Ecto neural progenitor cell (in vitro differentiated cells): Measurements from ENCODE around the gene MTPN.

Experiments
- DNase-seq: peaks from one replicate; pipeline ENCODE4 v3.0.0-alpha.2; 2018; ENCODE audit warnings: low spot score

The MTPN gene

DNA sequence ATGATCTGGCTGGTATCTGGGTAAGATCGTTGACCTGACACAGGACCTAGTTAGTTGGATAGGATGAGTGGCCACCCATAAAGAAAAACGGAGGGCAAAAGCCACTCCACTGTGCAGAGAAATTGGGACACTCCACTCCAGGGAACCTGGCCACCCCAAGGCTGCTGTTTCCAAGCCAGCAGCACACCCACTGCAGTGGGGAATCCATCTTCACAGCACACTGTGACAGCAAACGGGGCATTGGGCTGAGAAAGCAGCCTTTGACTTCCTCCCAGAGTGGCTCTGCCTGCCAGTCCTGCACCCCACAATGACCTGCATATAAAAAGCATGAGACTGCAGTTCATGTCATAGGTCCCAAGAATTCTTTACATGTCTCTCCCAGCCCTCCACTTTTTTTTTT is 52.9 kb downstream of the MTPN start:
- no peak for DNase-seq

DNA sequence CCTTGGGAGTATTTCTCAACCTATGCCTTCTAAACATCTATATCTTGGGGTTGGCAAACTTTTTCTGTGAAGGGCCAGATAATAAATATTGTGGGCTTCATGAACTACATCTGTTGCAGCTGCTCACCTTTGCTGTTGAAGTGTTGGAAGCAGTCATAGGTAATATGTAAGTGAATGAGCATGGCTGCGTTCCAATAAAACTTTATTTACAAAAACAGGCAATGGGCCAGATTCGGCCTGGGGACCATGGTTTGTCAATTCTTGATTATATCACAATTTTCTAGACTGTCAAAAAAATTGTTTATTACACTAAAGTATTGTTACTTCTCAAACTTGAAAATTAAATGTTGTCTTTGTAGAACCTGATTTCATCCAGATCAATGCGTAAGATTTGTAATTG is 54.9 kb downstream of the MTPN start:
- DNase-seq, result no peak

DNA sequence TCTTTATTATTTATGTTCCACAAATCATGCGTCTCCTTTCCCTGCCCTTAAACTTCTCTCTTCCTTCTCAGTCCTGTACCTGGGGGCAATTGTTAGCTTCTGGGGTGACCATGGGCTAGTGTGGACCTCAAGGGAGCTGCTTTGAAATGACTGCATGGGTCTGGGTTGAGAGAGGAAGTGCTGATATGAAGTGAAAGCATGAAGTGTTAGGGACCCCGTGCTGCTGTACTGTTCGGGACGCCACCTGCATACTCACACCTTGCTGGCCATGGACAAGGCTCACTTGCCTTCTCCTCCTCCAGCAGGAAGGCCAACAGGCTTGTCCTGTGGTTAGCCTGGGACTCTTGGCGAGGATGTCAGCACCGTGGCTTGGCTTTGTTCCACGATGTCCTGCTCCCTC is 56.7 kb downstream of the MTPN start:
- no peak for DNase-seq

DNA sequence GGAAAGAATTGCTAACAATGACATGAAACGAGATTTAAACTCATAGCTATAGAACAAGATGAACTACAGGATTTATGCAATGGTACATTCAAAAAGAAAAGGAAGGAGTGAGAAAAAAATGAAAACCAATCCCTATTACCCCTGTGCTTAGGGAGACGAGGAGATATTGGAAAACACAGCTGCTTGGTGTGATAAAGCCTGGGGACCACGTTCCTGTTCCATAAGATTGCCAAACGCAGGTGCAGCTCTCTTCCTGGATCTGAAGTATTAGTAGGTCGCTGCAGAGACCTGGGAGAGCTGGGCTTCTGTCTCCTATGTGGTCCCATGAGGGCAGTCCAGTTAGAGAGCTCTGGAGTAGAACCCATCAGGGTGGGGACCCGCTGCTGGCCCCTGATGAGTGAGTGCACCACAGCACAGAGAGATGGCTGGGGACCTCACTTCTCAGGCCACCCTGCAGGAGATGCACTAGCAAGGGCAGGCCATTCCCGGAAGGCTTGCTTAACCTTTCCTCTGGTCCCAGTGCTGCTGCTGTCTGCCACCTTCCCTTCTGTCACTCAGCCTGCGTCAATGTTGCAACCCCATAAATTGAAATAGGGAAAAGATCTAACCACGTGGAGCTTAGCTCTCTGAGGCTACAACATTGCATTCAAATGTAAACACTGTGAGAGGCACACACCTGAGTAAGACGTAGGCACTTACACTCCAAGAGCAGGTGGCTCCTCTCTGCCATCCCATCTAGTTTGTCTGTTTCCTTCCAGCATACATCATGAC is 57.9 kb downstream of the MTPN start:
- DNase-seq, result no peak

DNA sequence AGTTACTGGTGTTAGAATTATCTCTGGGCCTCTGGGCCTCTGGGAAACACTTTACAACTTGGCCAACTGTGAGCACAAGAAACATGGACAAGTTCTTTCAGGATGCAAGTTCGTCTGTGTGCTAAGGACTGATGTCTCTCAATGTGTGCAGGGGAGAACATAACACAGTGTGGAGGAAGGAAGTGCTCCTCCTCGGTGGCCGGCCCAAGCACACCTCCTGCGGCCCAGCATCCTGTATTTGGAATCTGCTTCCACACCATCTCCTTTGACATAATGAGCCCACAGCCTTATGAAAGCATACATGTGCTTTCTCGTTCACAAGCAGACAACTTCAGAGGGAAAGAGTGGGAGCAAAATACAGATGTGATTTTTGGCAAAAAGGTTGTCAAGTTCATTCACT is 59.0 kb downstream of the MTPN start:
- DNase-seq, result no peak

DNA sequence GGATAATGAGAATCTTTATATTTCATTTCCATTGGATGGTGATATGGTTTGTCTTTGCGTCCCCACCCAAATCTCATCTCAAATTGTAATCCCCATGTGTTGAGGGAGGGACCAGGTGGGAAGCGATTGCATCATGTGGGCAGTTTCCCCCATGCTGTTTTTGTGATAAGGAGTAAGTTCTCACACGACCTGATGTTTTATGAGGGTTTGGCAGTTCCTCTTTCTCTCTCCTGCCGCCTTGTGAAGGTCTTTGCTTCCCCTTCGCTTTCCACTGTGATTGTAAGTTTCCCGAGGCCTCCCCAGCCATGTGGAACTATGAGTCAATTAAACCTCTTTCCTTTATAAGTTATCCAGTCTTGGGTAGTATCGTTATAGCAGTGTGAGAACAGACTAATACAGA is 59.4 kb downstream of the MTPN start:
- DNase-seq, result no peak

DNA sequence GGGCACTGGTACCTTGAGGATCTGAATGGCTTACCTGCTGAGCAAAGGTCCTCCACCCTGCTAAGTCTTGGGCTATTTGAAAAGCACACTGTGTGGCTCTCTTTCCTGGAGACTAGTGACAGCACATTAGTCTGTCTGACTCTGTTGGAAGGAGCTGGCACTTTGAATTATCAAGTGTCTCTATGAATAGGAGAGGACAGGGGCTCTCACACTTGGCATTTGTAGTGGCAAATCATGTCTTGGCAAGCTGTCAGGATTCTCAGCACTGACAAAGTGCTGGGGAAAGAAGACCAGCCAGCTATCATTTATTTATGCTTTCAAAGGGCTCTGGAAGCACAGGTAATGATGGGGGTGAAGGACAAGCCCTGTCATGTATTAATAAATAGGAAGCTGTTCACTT is 62.8 kb downstream of the MTPN start:
- no peak for DNase-seq

DNA sequence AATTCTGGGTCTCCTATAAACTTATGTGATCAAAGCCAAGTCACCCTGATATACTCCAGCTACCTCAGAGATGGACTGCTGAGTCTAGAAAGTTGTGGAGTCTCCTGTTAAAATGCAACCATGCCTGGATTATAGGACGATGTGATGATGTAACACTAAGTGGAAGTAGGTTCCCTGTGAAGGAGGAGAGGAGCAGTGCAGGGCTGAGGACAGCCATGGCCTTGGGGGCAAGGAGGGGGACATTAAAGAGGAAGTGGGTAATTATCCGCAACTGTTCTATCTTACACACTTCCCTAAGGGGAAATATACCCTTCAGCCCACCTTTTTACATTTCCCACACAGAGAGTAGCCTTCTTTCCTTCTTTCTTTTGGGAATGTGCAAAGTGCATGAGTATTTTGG is 63.8 kb downstream of the MTPN start:
- DNase-seq, result no peak

DNA sequence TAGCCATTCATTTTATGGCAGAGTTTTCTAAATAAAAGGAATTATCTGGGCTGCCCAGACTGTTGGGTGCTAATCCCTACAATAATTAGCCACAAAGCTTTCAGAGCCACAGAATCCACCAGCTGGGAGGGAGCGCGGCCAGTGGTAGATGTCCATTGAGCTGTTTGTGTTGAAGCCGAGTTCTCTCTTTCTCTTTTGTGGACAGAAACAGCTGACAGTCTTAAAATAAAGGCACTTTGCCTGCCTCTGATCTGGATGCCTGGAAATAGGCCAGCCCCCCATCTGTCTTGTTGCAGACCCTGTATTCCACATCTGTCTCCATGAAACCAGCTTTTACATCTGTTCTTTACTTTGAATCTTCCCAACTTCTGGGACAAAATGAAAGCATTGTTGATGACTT is 66.1 kb downstream of the MTPN start:
- DNase-seq, result no peak

DNA sequence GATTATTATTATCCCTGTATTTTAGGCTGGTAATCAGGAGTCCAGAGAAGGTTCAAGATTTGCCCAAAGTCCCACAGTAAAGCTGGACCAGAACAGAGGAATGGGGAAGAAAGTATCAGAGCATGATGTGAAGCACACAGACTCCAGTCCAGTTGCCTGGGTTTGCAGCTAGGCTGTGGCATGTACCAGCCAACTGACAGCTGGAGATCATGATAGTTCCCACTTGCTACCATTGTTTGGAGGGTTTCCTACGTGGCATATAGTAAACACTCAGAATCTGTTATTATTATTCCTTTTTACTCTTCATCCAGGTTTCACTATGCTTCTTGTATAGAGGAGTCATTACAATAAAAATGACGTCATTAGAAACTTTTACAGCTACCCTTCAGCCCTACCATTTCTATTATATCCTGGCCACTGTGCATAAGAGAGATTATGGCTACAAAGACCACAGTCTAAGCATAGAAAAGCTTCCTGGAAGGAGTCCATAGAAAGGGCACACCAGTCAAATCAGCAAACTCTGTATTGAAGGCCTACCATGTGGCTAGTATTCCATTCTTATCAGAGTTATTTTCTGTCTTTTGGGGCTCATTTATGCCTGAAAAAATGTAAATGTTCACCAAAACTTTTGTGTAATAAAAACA is 66.6 kb downstream of the MTPN start:
- no peak for DNase-seq

DNA sequence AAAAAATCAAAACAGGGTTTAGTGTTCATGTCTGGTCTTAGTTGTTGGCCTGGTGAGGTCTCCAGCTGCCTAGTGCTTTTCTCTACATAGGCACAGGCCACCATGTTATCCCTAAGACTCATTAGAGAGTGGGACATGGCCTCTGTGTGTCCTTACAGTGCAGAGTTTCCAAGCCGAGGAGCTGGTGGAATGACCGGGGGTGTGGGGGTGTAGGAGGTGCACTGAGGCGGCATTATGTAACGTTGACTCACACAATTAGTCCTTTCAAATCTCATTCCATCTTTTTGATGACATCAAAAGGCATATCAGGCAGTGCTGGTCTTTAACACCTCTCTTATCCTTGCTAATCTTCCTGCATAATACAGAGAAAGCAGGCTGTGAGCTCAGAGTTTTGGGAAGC is 71.3 kb downstream of the MTPN start:
- no peak for DNase-seq

DNA sequence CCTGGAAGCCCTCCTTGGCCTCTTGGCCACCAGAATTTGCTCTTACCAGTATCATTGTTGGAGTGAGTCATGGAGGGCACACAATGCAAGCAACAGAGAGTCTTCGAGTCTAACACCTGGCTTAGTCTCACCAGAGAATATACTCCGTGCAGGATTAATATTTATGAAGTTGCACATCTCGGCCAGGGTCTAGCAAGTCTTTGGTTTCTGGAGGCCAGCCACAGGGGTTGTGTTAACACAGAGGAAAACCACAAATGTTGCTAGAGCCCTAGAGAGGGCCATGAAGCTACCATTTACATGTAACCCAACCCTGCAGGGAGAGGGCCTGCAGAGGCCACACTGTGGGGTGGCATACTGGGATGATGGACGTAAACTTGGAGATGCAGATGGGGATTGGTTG is 71.8 kb downstream of the MTPN start:
- no peak for DNase-seq

DNA sequence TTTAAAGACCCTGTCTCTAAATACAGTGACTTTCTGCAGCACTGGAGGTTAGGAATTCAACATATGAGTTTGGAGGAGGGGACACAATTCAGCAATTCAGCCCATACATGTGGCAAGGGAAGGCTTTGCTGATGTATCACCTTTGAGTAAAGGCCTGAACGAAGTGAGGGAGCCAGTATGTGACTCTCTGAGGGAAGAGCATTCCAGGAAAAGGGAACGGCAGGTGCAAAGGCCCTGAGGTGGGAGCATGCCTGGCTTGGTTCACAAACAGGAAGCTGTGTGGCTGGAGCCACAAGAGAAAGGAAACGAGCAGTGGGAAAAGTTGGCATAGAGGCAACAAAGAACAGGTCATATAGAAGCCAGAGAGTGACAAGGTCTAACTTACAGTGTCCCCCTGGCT is 72.9 kb downstream of the MTPN start:
- DNase-seq, result no peak

DNA sequence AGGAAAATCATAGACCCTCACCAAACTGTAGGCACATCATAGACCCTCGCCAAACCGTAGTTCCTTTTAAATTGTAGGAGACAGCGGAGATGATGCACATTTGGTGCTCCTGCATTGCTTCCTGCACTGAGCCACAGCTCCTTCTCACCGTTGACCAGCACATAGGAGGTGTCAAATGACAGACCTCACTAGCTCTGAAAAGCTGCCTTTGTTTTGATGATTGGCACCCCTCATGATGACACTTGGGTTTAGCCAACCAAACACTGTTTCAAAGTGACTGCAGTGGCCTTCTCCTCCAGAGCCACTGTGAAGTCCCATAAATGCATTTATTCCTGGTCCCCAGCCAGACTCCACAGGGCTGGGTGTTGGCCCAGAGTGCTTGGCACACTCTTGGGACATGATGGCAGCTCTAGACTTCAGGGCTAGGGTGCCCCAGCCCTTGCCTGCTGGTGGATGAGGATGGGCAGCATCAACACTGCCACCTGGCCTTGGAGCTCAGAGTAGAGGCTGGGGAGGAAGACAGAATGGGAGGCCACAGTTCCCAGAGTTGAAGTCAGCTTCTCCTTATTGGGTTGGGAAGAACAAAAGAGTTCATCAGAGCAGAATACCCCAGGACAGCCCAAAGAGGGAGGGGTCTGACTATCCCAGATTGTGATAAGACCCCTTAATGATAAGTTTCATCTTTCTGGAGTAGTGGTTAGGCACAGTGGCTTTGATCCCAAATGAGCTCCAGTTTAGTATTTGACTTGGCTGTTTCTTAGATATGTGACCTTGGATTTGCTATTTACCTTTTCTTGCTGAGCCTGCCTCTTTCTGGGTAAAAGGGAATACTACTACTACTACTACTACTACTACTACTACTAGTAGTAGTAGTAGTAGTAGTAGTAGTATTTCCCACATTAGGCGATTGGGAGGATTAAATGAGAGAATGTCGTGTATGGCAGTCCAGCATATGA is 75.3 kb downstream of the MTPN start:
- no peak for DNase-seq

DNA sequence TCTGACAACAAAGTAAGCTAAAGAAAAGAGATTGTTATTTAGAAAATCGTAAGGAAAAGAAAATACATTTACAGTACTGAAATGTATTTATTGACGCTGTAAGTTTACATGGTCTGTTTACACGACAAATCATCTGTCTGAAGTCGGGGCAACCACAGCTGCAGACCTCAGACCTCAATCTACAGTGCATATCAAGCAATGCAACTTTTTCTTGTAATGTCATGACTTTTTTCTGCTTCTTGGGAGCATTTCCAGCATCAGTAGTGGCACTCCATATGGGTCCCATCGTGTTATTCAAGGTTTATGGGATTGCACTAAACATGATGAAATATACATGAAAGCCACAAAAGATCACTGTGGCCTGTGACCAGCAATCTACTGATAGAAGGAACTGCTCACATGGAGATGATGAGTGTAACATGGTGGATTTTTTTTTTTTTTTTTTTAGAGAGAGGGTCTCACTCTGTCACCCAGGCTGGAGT is 77.1 kb downstream of the MTPN start:
- no peak for DNase-seq

DNA sequence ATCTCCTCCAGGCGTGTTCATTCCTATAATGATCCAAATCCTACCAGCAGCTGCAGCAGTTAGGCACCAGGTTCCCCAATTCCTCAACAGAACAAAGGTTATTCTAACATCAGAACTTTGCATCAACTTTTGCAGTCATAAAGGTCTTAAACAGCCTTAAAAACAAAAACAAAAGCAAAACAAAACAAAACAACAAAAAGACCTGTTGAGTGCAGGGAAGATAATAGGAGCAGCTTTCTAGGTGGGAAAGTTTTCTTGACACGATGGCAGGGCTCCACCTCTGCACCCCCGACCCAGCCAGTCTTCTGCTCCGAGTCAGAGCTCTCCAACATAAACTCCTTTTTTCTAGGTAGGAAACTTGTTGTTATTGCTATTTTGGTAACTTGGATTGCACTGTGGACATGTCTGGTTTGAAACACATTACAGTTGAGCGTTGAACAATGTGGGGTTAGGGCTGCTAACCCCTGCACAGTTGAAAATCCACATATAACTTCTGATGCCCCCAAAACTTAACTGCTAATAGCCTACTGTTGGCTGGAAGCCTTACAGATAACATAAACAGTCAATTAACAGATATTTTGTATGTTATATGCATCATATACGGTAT is 77.6 kb downstream of the MTPN start:
- DNase-seq, result no peak

DNA sequence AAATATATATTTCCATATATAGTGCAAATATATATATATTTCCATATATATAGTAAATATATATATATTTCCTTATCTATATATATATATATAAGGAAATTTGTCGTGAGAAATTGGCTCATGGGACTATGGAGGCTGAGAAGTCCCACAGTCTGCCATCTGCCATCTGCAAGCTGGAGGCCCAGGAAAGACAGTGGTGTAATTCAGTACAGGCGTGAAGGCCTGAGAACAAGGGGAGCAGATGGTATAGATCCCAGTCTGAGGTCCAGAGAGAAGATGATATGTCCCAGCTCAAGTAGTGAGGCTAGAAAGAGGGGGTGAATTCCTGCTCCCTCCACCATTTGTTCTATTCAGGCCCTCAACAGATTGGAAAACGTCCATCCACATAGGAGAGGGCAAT is 78.9 kb downstream of the MTPN start:
- no peak for DNase-seq

DNA sequence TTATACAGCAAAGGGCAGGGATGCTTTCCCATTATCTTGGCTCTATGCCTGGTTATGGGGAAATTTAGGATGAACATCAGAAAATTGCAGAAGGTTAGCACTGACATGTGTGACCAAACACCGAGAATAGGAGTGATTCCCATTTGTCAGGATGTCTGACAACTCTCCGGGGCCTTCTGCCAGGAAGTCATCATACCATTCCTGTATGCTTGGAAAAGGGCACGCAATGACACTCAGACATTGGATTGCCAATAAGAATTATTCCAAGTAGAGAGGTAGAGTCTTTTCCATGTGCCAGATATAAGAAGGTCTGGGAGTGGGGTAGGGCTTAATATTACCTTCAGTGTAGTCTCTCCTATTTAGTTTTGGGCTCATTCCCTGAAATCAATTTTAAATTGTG is 82.3 kb downstream of the MTPN start:
- no peak for DNase-seq

DNA sequence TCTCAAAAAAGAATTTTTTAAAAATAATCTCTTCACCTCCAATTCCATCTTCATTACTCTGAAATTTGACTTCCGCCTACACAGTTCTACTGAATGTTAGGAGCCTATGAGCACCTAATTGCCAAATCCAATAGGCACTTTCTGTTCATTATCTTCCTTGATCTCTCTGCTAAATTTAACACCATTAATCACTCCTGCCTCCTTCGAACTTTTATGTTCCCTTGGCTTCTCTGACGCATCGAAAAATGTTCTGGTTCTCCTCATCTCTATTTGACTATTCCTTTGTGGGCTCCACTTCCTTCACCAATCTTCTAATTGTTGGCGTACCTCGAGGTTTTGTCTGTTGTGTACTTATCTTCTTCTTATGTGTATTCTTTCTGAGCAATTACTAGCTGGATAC is 87.3 kb downstream of the MTPN start:
- no peak for DNase-seq

DNA sequence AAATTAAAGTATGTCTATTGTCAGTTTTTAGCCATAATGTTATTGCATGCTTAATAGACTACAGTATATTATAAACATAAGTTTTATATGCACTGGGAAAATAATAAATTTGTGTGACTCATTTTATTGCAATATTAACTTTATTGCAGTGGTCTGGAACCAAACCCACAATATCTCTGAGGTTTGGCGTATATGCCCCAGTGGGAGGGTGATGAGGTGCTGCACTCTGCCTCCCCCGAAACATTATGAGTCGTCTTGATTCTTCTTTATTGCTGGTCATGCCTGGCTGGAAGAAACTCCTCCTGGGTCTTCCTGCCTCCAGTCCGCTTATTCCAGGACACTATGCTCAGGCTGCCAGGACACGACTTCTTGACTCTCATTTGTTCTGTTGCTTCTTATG is 88.4 kb downstream of the MTPN start:
- no peak for DNase-seq

DNA sequence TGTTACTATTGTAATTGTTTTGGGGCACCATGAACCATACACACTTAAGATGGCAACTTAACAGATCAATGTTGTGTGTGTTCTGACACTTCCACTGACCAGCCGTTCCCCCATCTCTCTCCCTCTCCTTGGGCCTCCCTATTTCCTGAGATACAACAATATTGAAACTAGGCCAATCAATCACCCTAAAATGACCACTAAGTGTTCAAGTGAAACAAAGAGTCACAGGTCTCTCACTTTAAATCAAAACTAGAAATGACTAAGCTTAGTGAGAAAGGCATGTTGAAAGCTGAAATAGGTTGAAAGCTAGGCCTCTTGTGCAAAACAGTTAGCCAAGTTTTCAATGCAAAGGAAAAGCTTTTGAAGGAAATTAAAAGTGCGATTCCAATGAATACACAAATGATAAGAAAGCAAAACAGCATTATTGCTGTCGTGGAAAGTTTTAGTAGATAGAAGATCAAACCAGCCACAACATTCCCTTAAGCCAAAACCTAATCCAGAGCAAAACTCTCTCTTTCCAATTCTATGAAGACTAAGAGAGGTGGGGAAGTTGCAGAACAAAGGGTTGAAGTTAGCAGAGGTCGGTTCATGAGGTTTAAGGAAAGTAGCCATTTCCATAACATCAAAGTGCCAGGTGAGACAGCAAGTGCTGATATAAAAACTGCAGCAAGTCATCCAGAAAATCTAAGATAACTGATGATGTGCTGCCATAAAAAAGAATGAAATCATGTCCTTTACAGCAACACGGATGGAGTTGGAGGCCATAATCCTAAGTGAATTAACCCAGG is 90.6 kb downstream of the MTPN start:
- no peak for DNase-seq
